Stimulated activated CD8-positive, alpha-beta memory T cell treated with anti-CD3 and anti-CD28 coated beads, Interleukin-4, amount 100 ng/mL, for 48 hours (primary cell): ENCODE data around the gene OTOP1.
A peak's percentile ranks its signal among the peaks of the same experiment; 100 is the strongest.
"Not testable (repeated sequence)": the region's sequence is repeated elsewhere in the genome, so short reads cannot be mapped to it uniquely, and the experiment has no call there.

Experiments
- DNase-seq: peaks from one replicate; pipeline ENCODE4 v3.0.0-alpha.2; 2020

Gene OTOP1

GRCh38 chr4:4228356-4228668, 1.6 kb upstream of the OTOP1 start:
- no peak for DNase-seq

GRCh38 chr4:4227510-4228355, 1.0 kb upstream of the OTOP1 start:
- no peak for DNase-seq

GRCh38 chr4:4225915-4226605, 669 bp downstream of the OTOP1 start:
- DNase-seq, result no peak

- no peak for DNase-seq
Measured at GRCh38 chr4:4217113-4217512, 9.6 kb downstream of the OTOP1 start.

GRCh38 chr4:4216648-4217047, 10.1 kb downstream of the OTOP1 start:
- no peak for DNase-seq

- DNase-seq, result not testable (repeated sequence)
Measured at GRCh38 chr4:4213674-4214073, 13.1 kb downstream of the OTOP1 start.

- DNase-seq, result no peak
Measured at GRCh38 chr4:4206204-4206603, 20.5 kb downstream of the OTOP1 start.

- no peak for DNase-seq
Measured at GRCh38 chr4:4204401-4204745, 22.4 kb downstream of the OTOP1 start.

GRCh38 chr4:4203688-4204400, 22.9 kb downstream of the OTOP1 start:
- no peak for DNase-seq

GRCh38 chr4:4202510-4202909, 24.2 kb downstream of the OTOP1 start:
- DNase-seq, result no peak

GRCh38 chr4:4200624-4201023, 26.1 kb downstream of the OTOP1 start:
- no peak for DNase-seq

- no peak for DNase-seq
Measured at GRCh38 chr4:4195354-4195753, 31.4 kb downstream of the OTOP1 start.

GRCh38 chr4:4188557-4188956, 38.2 kb downstream of the OTOP1 start:
- DNase-seq, result not testable (repeated sequence)

GRCh38 chr4:4185528-4185927, 41.2 kb downstream of the OTOP1 start:
- DNase-seq, result no peak

GRCh38 chr4:4182835-4183568, 43.7 kb downstream of the OTOP1 start:
- peak; percentile 65 for DNase-seq

- no peak for DNase-seq
Measured at GRCh38 chr4:4170596-4171150, 56.1 kb downstream of the OTOP1 start.

- not testable (repeated sequence) for DNase-seq
Measured at GRCh38 chr4:4167981-4168780, 58.5 kb downstream of the OTOP1 start.

GRCh38 chr4:4166986-4167385, 59.7 kb downstream of the OTOP1 start:
- DNase-seq, result not testable (repeated sequence)

GRCh38 chr4:4165701-4166392, 60.9 kb downstream of the OTOP1 start:
- DNase-seq, result not testable (repeated sequence)

GRCh38 chr4:4164532-4165173, 62.1 kb downstream of the OTOP1 start:
- DNase-seq, result not testable (repeated sequence)

GRCh38 chr4:4162186-4162585, 64.5 kb downstream of the OTOP1 start:
- not testable (repeated sequence) for DNase-seq
